Upper lobe of left lung (tissue), 4 donors: ENCODE measurements around the gene VGLL3.

Experiments used
- POLR2A ChIP-seq, 4 donors: fragments of 450-650 bp; IDR thresholded peaks; one replicate each; pipeline ENCODE4 v1.5.1; 2016 to 2017; ENCODE audit warnings: antibody characterized with exemption in 4 of 4, mild to moderate bottlenecking in 2 of 4
- POLR2AphosphoS5 ChIP-seq, 2 donors: sonication (generic); formaldehyde crosslinking; IDR thresholded peaks; one replicate each; pipeline ENCODE4 v1.5.1; 2017; ENCODE audit warnings: antibody characterized with exemption in 2 of 2
- TF ChIP-seq, protein P1 (sequence below), 6 experiments: fragments of 450-650 bp in 4 of 6; fragments of 200-600 bp in 2 of 6; sonication (generic) in 2 of 6; IDR thresholded peaks; one replicate each; pipeline ENCODE4 v1.5.1; 2016 to 2019; ENCODE audit warnings: antibody characterized with exemption in 6 of 6

DNA sequence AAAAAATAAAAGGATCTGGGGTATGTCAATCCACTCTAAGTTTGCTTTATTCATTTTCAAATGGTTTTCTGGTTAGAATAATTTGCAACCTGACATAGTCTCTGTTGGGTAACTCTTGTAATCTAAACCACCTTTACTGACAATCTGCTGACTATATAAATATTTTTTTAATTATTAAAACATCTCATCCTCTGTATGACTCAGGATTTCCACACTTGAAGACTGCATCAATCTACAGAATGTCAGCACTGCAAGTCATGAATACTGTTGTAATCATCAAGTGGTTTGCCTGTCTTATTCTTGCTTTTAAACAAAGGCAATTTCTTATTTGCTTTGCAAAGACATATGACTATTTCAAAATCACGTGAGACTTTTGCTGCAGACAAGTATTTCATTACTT, 42.1 kb downstream of the VGLL3 start:
- TF ChIP-seq, protein P1, sequence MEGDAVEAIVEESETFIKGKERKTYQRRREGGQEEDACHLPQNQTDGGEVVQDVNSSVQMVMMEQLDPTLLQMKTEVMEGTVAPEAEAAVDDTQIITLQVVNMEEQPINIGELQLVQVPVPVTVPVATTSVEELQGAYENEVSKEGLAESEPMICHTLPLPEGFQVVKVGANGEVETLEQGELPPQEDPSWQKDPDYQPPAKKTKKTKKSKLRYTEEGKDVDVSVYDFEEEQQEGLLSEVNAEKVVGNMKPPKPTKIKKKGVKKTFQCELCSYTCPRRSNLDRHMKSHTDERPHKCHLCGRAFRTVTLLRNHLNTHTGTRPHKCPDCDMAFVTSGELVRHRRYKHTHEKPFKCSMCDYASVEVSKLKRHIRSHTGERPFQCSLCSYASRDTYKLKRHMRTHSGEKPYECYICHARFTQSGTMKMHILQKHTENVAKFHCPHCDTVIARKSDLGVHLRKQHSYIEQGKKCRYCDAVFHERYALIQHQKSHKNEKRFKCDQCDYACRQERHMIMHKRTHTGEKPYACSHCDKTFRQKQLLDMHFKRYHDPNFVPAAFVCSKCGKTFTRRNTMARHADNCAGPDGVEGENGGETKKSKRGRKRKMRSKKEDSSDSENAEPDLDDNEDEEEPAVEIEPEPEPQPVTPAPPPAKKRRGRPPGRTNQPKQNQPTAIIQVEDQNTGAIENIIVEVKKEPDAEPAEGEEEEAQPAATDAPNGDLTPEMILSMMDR (IDR thresholded peaks at IDR 0.05) = no peak
- no peak for TF ChIP-seq POLR2A (IDR thresholded peaks at IDR 0.05)
- no peak for TF ChIP-seq POLR2AphosphoS5 (IDR thresholded peaks at IDR 0.05)
